Choroid plexus epithelial cell (primary cell): ENCODE results near the gene CHRNA5.
A peak's percentile ranks its signal among the peaks of the same experiment; 100 is the strongest.

Source experiments
- DNase-seq: peaks from one replicate; pipeline ENCODE4 v3.0.0-alpha.2; 2010; ENCODE audit warnings: low read depth
- H3K4me3 ChIP-seq: 2 replicates; pipeline ENCODE4 v1.5.1; 2011; ENCODE audit warnings: low read depth, mild to moderate bottlenecking, control low read depth, low read length, moderate library complexity
- TF ChIP-seq, protein P1 (sequence below): conservative IDR thresholded peaks from 2 replicates; pipeline ENCODE4 v1.5.1; 2011; ENCODE audit warnings: low read depth, mild to moderate bottlenecking, control low read depth, inconsistent platforms, low read length, moderate library complexity

CHRNA5 gene

DNA sequence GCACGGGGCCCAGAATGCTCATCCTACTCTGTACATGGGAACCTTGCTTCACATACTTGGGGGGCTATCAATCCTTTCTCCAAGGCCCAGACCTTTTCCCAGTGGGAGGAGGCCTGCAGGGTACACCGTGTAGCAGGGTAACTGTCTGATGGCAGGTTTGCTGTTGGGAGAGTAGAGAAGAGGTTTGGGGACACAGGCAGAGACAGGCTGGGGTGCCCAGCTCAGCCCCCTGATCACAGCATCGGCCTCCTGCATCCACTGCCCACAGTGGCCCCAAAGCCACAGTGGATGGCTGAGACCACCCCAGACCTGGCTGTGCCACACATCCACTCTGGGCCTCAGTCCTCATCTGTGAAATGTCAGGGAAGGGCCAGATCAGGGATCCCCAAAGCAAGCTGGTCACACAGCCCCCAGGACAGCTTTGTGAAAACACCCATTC, 49.9 kb downstream of the CHRNA5 start:
- H3K4me3 ChIP-seq: no peak overlapping the region
- no peak for DNase-seq
- TF ChIP-seq, protein P1, sequence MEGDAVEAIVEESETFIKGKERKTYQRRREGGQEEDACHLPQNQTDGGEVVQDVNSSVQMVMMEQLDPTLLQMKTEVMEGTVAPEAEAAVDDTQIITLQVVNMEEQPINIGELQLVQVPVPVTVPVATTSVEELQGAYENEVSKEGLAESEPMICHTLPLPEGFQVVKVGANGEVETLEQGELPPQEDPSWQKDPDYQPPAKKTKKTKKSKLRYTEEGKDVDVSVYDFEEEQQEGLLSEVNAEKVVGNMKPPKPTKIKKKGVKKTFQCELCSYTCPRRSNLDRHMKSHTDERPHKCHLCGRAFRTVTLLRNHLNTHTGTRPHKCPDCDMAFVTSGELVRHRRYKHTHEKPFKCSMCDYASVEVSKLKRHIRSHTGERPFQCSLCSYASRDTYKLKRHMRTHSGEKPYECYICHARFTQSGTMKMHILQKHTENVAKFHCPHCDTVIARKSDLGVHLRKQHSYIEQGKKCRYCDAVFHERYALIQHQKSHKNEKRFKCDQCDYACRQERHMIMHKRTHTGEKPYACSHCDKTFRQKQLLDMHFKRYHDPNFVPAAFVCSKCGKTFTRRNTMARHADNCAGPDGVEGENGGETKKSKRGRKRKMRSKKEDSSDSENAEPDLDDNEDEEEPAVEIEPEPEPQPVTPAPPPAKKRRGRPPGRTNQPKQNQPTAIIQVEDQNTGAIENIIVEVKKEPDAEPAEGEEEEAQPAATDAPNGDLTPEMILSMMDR: no peak

- no peak overlapping the region for H3K4me3 ChIP-seq
- TF ChIP-seq, protein P1: no peak
- no peak for DNase-seq
These were observed 51.2 kb downstream of the CHRNA5 start for GRCh38 chr15:78616506-78616905.

- TF ChIP-seq, protein P1: no peak
- H3K4me3 ChIP-seq: no peak overlapping the region
- DNase-seq: no peak
These were observed 51.8 kb downstream of the CHRNA5 start for GRCh38 chr15:78617076-78617475.

- TF ChIP-seq, protein P1: no peak
- H3K4me3 ChIP-seq: no peak overlapping the region
- no peak for DNase-seq
These were observed 52.2 kb downstream of the CHRNA5 start for GRCh38 chr15:78617516-78617915.

- H3K4me3 ChIP-seq: no peak overlapping the region
- DNase-seq: no peak
- TF ChIP-seq, protein P1: no peak
These were observed 52.7 kb downstream of the CHRNA5 start for GRCh38 chr15:78618064-78618463.

GRCh38 chr15:78618490-78618934, 53.2 kb downstream of the CHRNA5 start:
- peak; percentile 88 for DNase-seq
- TF ChIP-seq, protein P1: peak; percentile 89
- no peak overlapping the region for H3K4me3 ChIP-seq

- H3K4me3 ChIP-seq: no peak overlapping the region
- TF ChIP-seq, protein P1: no peak
- DNase-seq: no peak
These were observed 54.0 kb downstream of the CHRNA5 start for GRCh38 chr15:78619022-78619950.
